CD4-positive, alpha-beta T cell treated with Interleukin-10 for 1 hour (primary cell): ENCODE measurements around the gene TNFSF15.

Experiments
- DNase-seq: peaks from one replicate; pipeline ENCODE4 v3.0.0-alpha.2; 2020

Gene TNFSF15

GRCh38 chr9:114824110-114824509 lies 18.3 kb upstream of the TNFSF15 start:
- DNase-seq, result no peak

DNA sequence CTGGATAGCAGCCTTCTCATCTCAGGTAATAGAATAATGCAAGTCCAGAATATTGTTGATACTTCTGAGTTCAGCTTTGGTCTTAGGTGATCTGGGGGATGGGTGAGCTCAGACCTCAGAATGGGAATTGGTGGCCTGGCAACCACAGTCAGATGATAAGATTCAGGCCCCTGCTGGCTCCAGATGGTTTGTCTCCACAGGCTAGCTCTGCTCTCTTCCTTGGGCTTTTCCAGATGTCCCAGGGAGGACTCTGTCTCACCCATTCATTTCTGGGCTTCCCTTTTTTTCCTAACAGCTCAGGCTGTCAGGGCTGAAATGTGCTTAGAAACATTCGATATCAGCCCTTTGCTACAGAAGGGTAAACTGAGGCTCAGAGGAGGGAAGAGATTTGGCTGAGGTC lies 17.6 kb upstream of the TNFSF15 start:
- no peak for DNase-seq

- no peak for DNase-seq
These were observed 16.9 kb upstream of the TNFSF15 start for GRCh38 chr9:114822708-114823107.

GRCh38 chr9:114820776-114821501 lies 15.1 kb upstream of the TNFSF15 start:
- no peak for DNase-seq

DNA sequence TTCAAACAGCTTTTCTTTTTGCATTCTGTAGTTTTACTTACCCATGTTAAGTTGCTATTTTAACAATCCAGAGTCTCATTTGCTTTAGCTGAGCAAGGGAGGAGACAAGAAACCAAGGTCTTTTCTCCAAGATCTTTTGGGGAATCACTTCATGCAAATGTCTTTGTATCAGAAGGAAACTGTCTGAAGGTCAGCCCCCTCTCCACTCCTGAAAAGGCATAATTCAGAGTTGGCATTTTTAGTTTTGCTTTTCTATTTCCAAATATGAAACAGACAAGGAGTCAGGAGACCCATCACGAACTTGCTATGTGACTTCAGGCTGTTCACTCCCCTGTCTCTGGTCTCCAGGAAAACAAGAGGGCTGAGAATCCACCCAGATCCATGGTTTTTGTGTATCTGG lies 12.3 kb upstream of the TNFSF15 start:
- no peak for DNase-seq

- no peak for DNase-seq
These were observed 8.0 kb upstream of the TNFSF15 start for GRCh38 chr9:114813717-114814418.

- no peak for DNase-seq
These were observed 6.3 kb upstream of the TNFSF15 start for GRCh38 chr9:114811966-114812636.

DNA sequence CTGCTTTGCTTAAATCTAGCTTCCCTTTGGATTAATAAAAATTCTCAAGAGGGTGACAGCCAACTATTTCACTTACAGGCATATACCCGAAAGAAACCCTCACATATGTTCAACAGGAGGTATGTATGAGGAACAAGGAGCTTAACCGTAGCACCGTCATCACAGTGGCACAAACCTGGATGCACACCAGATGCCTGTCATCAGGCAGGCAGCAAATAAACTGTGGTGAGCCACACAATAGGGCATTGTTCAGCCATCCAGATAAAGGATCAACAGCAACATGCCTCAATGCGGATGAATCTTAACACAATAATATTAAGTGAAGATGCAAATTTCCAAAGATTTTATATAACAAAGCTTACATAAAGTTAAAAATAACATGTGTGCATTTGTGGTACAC lies 5.5 kb upstream of the TNFSF15 start:
- no peak for DNase-seq

DNA sequence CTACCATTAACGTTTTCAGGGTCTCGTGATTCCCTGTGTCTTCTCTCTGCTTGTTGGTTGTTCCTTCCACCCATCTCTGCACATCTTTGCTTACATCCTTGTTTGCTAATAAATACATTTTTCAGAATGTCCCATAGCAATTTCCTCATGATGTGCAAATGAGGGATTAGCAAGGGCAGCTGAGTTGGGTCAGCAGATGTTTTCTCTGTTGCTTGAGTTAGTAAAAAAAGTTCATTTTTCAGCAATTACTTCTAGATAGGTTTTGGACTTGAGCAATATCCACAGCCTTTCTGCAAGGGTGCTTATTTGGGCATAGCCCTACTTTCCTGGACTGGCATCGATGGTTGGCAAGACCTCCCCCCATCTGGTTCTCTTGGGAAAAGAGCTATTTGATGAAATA lies 4.8 kb upstream of the TNFSF15 start:
- no peak for DNase-seq

GRCh38 chr9:114806526-114806900 lies 674 bp upstream of the TNFSF15 start:
- no peak for DNase-seq

- no peak for DNase-seq
These were observed 1.3 kb downstream of the TNFSF15 start for GRCh38 chr9:114804505-114804904.

DNA sequence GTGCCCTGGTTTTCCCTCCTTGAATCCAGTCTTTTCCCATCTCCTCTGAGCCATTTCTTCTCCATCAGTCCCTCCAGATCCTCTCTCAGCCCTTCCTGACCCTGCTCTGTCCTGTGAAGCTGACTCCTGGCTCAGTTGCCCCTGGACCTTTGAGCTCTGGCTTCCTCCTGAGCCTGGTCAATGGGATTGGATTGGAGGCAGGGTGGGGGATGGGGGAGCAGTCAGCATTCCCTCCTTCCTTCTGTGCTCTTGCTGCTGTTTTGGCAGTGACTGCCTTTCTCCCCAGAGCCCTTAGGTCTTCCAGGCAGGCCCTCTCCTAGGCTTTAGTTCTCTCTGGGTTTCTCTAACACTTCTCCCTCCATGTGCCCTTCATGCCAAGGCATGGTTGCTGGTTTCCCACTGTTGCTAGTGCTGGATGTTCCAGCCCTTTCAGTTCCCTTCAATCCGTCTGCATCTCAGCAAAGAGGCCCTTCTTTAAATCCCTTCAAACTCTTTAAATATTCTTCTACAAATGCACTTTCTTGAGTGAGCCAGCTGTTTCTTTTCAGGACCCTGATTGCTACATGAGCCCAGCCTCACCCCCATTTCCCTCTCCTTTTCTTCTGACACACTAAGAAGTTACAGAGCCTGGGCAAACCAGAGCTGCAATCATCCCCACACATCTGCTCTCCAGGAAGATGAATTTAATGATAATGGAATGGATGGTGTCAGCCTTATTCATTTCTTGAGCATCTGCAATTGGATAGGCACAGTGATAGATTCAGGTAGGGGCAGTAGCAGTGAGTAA lies 2.2 kb downstream of the TNFSF15 start:
- no peak for DNase-seq

DNA sequence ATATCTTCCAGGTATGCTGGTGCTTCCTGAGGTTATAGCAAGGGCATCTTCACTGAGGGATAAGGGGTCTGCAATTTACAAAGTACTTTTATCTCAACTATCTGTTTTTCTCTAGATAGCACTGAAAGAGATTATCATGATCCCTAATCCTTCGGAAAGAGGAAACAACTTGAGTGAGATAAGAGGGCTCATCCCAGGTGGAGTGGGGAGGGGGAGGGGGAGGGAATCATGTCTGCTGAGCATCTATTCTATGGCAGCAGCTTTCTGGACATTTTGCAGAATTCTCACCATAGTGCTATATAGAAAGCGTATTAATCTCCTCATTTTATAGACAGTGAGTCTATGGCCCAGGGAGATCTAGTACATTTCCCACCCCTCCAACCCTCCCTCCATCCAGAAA lies 5.9 kb downstream of the TNFSF15 start:
- no peak for DNase-seq

DNA sequence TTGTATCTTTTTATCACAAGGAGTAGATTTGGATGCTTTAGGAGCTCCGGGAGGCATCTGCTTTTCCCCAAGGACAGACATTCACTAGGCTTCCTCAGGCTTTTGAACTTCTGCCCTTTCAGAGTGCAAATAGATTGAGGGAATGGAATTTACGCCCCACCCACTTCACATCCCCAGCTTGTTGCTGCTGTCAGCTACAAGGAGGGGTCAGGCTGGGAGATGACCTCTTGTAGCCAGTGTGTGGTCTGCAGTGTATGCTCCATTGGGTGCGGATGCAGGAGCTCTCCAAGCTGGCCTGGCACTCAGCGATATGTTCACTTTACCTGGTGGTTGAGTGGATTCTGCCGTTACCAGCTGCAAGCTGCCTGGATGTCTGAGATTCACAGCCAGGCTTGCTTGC lies 6.4 kb downstream of the TNFSF15 start:
- DNase-seq, result no peak

- no peak for DNase-seq
These were observed 6.9 kb downstream of the TNFSF15 start for GRCh38 chr9:114798780-114799427.

DNA sequence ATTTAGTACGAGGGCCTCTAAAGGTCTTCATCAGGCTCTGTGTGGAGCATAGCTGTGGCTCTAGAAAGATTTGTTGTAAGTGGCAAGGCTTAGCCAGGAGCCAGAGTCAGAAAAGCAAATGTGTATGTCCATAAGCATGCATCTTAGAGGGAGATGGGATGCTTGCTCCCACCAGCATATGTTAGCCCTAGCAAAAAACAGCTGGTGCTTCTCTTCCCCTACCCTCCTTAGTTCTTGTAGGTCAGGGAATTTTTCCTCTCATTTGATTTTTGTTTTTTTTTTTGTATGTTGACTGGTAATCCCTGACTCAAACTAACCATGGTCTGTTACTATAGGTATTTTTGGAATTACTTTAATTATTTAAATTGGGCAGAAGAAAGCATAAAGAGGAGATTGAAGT lies 7.7 kb downstream of the TNFSF15 start:
- no peak for DNase-seq

- no peak for DNase-seq
These were observed 13.4 kb downstream of the TNFSF15 start for GRCh38 chr9:114792396-114792795.

DNA sequence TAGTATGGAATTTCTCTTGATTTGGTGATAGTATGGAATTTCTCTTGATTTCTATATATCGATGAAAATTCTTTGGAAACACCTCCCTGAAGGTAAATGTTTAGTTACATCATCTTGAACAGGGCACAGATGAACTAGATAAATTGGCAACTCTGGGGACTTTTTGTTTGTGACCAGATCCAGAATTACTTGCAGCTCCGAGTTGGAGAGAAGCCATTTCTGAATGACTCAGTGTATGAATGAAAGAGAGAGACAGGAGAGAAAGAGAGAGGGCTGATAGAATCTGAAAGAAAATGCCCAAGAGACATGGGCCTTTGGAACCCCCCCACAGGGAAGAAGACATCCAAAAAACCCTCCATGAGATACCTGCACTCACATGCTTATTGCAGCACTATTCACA lies 14.1 kb downstream of the TNFSF15 start:
- DNase-seq, result no peak

DNA sequence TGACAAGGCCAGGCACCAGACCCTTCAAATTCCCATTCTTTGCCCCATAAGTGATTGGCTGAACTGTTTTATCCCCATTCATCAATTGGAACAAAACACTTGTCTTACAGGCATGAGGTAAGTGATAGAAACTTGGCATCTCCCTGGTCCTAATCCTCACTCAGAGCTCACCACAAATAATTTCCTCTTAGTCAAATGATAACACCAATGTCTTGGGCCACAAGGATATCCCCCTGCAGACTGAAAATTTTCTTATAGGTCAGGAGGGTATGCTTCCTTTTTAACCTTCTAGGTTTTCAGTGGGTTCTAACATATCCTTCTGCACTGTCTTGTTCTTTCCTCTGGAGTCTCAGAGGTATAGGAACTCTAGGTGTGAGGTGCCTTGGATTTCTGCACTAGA lies 14.5 kb downstream of the TNFSF15 start:
- DNase-seq, result no peak

GRCh38 chr9:114790521-114790920 lies 15.3 kb downstream of the TNFSF15 start:
- DNase-seq, result no peak

DNA sequence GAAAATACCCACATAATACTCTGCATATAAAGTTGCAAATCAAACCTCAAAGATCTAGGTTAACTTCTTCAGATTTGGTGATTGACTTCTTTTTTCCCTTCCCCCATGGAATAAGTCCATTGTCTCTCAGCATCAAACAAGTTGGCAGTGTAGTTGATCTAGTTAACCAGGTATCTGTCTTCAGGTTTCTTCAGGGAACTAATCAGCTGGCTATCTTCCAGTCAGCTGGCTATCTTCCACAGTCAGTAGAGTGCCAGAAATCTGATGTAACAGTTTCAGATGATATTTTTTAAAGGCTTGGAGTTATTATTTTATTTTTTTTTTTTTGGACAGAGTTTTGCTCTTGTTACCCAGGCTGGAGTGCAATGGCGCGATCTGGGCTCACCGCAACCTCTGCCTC lies 16.8 kb downstream of the TNFSF15 start:
- no peak for DNase-seq

DNA sequence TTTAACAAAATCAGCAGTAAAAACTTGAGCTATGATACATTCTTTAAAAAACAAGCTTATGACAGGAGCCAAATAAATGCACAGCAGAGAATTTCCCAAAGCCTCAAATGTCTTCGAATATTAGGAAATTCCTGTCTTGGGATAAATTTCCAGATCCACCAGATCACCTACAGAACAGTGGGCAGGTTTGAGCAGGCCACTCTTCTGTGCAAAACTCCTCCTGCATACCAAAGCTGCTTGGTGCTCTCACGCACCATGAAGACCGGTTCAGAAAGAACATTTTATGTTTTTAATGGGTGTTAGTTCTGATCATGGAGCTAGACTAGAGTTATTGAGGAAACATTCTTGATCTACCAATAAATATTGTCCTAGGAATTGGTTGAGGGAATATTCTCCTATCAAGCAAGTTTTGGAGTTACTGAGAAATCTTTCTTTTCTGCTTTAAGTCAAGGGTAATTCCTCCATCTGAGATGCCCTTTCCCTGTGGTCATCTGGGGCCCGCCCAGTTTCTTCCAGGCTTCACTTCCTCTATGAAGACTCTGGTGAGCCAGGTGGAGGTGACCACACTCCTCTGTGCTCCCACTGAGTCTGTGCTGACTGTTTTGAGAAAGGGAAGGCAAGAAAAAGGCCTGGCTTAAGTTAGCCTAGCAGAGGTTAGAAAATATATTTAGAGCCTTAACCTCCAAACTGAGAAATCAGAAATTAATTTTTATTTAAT lies 17.9 kb downstream of the TNFSF15 start:
- no peak for DNase-seq
